ENCODE results near the gene CORO2B.

DNA sequence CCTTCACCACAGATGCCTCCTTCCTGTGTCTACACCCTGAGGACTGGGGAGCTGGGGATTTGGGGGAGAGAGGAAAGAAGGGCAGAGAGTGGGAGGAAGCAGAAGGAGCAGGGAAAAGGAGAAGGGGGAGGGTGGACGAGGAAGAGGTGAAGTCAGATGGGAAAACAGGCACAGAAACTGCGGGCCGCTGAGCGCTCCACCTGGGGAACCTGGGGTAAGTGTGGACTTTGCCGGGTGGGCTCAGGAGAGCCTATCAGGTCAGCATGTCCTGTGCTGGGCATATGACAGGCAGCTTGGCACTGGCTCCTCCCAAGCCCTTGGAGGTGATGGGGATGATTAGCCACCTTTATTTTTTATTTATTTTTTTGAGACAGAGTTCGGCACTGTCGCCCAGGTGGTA is 62.6 kb downstream of the CORO2B start:
- TF ChIP-seq POLR2A (IDR thresholded peaks at IDR 0.05) = no peak
- TF ChIP-seq, protein P1, sequence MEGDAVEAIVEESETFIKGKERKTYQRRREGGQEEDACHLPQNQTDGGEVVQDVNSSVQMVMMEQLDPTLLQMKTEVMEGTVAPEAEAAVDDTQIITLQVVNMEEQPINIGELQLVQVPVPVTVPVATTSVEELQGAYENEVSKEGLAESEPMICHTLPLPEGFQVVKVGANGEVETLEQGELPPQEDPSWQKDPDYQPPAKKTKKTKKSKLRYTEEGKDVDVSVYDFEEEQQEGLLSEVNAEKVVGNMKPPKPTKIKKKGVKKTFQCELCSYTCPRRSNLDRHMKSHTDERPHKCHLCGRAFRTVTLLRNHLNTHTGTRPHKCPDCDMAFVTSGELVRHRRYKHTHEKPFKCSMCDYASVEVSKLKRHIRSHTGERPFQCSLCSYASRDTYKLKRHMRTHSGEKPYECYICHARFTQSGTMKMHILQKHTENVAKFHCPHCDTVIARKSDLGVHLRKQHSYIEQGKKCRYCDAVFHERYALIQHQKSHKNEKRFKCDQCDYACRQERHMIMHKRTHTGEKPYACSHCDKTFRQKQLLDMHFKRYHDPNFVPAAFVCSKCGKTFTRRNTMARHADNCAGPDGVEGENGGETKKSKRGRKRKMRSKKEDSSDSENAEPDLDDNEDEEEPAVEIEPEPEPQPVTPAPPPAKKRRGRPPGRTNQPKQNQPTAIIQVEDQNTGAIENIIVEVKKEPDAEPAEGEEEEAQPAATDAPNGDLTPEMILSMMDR (IDR thresholded peaks at IDR 0.05) = no peak

Data from thyroid gland (tissue), 4 donors.